Right atrium auricular region (tissue), 2 donors: ENCODE measurements around the gene ATP5F1A. TPM values are rescaled to one million over a fixed set of nuclear protein-coding genes. Genes with fewer than 3 reads are reported as not detected.

Source experiments
- DNase-seq: peaks from one replicate; pipeline ENCODE4 v3.0.0-alpha.2; 2019; ENCODE audit warnings: low spot score
- H3K27ac ChIP-seq, 2 donors: fragments of 200-600 bp; sonication (generic); 1 replicate in 1 of 2; 2 replicates in 1 of 2; pipeline ENCODE4 v1.5.1; 2016 to 2019
- H3K27me3 ChIP-seq, 2 donors: fragments of 200-600 bp; sonication (generic); one replicate each; pipeline versions ENCODE4 v1.5.1 to v1.6.0; 2017 to 2019
- H3K36me3 ChIP-seq: fragments of 200-600 bp; sonication (generic); one replicate; pipeline ENCODE4 v1.5.1; 2016
- H3K4me1 ChIP-seq, 2 donors: fragments of 200-600 bp; sonication (generic); one replicate each; pipeline versions ENCODE4 v1.5.1 to v1.6.0; 2017 to 2019
- H3K4me3 ChIP-seq, 2 donors: fragments of 200-600 bp; sonication (generic); 1 replicate in 1 of 2; 2 replicates in 1 of 2; pipeline ENCODE4 v1.5.1; 2017 to 2019; ENCODE audit warnings: mild to moderate bottlenecking in 1 of 2, moderate library complexity in 1 of 2
- H3K9me3 ChIP-seq, 2 donors: fragments of 200-600 bp; sonication (generic); one replicate each; pipeline ENCODE4 v1.5.1; 2019
- CTCF ChIP-seq, 2 donors: fragments of 200-600 bp; sonication (generic); IDR thresholded peaks; one replicate each; pipeline ENCODE4 v1.5.1; 2019; ENCODE audit warnings: antibody characterized with exemption in 2 of 2
- total RNA-seq, 2 donors: library from RNA; depleted of rRNA; stranded (reverse); fragments of >200 nt; gene quantifications; one replicate each; pipeline ENCODE4 v1.1.0, GENCODE V29; 2016

The ATP5F1A gene
- total RNA-seq, 2 donors from 2014 or later: 785 to 1,543 TPM

DNA sequence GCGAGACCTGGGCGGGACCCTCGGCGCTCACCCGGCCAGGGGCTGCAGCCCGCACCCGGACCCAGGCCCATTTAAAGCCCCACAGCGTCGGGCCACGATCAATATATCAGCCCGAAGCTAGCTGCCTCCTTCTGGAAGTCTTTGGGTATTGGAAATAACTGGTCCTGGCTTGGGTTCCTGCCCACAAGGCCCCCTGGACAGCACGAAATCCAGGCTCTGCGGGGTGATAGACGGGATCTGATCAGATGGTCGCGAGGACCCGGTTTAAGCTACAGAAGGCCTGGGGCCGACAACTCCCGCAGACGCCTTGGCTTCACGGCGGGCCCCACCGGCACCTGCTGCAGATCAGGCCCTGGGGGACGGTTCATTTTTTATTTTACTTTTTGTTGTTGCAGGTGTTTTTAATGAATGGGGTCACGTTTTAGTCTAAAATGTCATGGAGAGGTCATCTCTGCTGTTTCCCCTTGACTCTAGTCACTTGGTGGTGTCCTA lies 25.7 kb downstream of the ATP5F1A start:
- H3K27ac ChIP-seq: peak overlapping the region in 1 of 2 donors; percentile 55
- H3K4me1 ChIP-seq: peaks cover 0 to 26% of the 10 kb centered on the region in 2 donors
- peak overlapping the region; percentile 63 to 72 for H3K4me3 ChIP-seq
- H3K36me3 ChIP-seq: peaks cover 2% of the 10 kb centered on the region
- peaks cover 0 to 6% of the 10 kb centered on the region in 2 donors for H3K9me3 ChIP-seq
- H3K27me3 ChIP-seq: no peaks in the 10 kb centered on the region
- no peak for DNase-seq
- no peak for TF ChIP-seq CTCF (IDR thresholded peaks at IDR 0.05)

GRCh38 chr18:46071653-46072375 lies 26.3 kb downstream of the ATP5F1A start, which contains the start of gene PSTPIP2:
Gene PSTPIP2, minus strand, starts transcription at chr18:46072260. Its CDS starts 72 bp downstream, at chr18:46072188.
- H3K4me1 ChIP-seq: peaks cover 0 to 26% of the 10 kb centered on the region in 2 donors

GRCh38 chr18:46070815-46071652 lies 27.1 kb downstream of the ATP5F1A start:
- H3K36me3 ChIP-seq: no peaks in the 10 kb centered on the region
- H3K9me3 ChIP-seq: peaks cover 0 to 7% of the 10 kb centered on the region in 2 donors
- DNase-seq: no peak
- H3K27ac ChIP-seq: peak overlapping the region in 1 of 2 donors; percentile 55
- no peak for TF ChIP-seq CTCF (IDR thresholded peaks at IDR 0.05)
- no peaks in the 10 kb centered on the region for H3K27me3 ChIP-seq
- H3K4me3 ChIP-seq: peak overlapping the region; percentile 63 to 72
- peaks cover 0 to 26% of the 10 kb centered on the region in 2 donors for H3K4me1 ChIP-seq

More at GRCh38 chr18:46071653-46072375, 26.3 kb downstream of the ATP5F1A start, which contains the start of gene PSTPIP2:
- H3K4me3 ChIP-seq: peak within 1 kb of the TSS; percentile 63 to 72
- no peaks in the 10 kb centered on the region for H3K27me3 ChIP-seq
- no peak for TF ChIP-seq CTCF (IDR thresholded peaks at IDR 0.05)
- H3K9me3 ChIP-seq: peaks cover 0 to 7% of the 10 kb centered on the region in 2 donors
- no peaks in the 10 kb centered on the region for H3K36me3 ChIP-seq
- no peak for DNase-seq
- H3K27ac ChIP-seq: peak within 1 kb of the TSS in 1 of 2 donors; percentile 55

GRCh38 chr18:46070232-46070631 lies 27.9 kb downstream of the ATP5F1A start:
- TF ChIP-seq CTCF (IDR thresholded peaks at IDR 0.05): no peak
- peaks cover 0 to 7% of the 10 kb centered on the region in 2 donors for H3K9me3 ChIP-seq
- H3K4me1 ChIP-seq: peaks cover 0 to 26% of the 10 kb centered on the region in 2 donors
- no peak for DNase-seq
- H3K36me3 ChIP-seq: no peaks in the 10 kb centered on the region
- no peak overlapping the region for H3K4me3 ChIP-seq
- H3K27ac ChIP-seq: no peak overlapping the region
- no peaks in the 10 kb centered on the region for H3K27me3 ChIP-seq

GRCh38 chr18:46069524-46069923 lies 28.6 kb downstream of the ATP5F1A start:
- peaks cover 0 to 26% of the 10 kb centered on the region in 2 donors for H3K4me1 ChIP-seq
- no peak for TF ChIP-seq CTCF (IDR thresholded peaks at IDR 0.05)
- no peaks in the 10 kb centered on the region for H3K27me3 ChIP-seq
- H3K4me3 ChIP-seq: no peak overlapping the region
- H3K36me3 ChIP-seq: no peaks in the 10 kb centered on the region
- peaks cover 0 to 7% of the 10 kb centered on the region in 2 donors for H3K9me3 ChIP-seq
- no peak for DNase-seq
- no peak overlapping the region for H3K27ac ChIP-seq
